Fibroblast of mammary gland (primary cell): ENCODE data around the gene POU2F3.

Source experiments
- DNase-seq: peaks from one replicate; pipeline ENCODE4 v3.0.0-alpha.2; 2010; ENCODE audit warnings: low read depth
- H3K4me3 ChIP-seq: 2 replicates; pipeline ENCODE4 v1.5.1; 2011; ENCODE audit warnings: low read depth, mild to moderate bottlenecking, low read length, moderate library complexity; ENCODE audit not compliant: control insufficient read depth
- TF ChIP-seq, protein P1 (sequence below): conservative IDR thresholded peaks from 2 replicates; pipeline ENCODE4 v1.5.1; 2011; ENCODE audit warnings: low read depth, low read length, inconsistent platforms; ENCODE audit not compliant: control insufficient read depth, insufficient read depth

Gene POU2F3

DNA sequence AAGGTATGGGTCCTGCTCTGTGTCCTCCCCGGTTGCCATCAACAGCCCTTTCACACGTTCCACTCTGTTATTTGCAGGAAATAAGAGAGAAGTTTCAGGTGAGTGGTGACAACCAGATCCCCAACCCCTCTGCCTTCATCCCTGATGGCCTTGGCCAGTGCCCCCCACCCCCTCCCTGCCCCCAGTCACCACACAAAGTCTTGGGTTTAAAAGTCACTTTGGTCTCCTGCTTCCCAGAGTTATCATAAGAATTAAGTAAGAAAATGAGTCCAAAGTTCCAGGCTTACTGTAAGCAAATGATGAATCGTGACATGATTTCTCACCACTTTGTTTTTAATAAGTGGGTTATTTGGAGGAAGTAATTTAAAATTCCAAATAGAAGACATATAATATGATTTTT is 38.3 kb upstream of the POU2F3 start:
- no peak for DNase-seq
- TF ChIP-seq, protein P1, sequence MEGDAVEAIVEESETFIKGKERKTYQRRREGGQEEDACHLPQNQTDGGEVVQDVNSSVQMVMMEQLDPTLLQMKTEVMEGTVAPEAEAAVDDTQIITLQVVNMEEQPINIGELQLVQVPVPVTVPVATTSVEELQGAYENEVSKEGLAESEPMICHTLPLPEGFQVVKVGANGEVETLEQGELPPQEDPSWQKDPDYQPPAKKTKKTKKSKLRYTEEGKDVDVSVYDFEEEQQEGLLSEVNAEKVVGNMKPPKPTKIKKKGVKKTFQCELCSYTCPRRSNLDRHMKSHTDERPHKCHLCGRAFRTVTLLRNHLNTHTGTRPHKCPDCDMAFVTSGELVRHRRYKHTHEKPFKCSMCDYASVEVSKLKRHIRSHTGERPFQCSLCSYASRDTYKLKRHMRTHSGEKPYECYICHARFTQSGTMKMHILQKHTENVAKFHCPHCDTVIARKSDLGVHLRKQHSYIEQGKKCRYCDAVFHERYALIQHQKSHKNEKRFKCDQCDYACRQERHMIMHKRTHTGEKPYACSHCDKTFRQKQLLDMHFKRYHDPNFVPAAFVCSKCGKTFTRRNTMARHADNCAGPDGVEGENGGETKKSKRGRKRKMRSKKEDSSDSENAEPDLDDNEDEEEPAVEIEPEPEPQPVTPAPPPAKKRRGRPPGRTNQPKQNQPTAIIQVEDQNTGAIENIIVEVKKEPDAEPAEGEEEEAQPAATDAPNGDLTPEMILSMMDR = no peak

DNA sequence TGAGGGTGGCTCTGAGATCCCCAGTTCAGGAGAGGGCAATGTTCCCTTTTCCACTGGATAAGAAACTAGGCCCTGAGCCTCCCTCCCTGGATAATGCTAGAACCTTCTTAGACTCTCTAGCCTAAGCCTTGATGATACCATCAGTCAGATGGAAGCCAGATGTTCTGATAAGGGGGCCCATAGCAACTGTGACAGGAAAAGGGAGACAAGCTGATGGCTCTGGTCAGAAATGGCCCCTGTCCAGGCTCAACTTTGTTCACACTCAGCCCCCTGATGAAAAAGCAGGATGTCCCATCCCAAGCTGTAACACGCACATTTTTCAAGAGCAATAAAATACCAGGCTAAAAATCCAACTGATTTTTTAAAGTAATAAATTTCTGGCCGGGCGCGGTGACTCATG is 36.3 kb upstream of the POU2F3 start:
- H3K4me3 ChIP-seq = no peak overlapping the region
- DNase-seq = no peak
- TF ChIP-seq, protein P1 = no peak

More for the DNA sequence above, 38.3 kb upstream of the POU2F3 start:
- no peak overlapping the region for H3K4me3 ChIP-seq

DNA sequence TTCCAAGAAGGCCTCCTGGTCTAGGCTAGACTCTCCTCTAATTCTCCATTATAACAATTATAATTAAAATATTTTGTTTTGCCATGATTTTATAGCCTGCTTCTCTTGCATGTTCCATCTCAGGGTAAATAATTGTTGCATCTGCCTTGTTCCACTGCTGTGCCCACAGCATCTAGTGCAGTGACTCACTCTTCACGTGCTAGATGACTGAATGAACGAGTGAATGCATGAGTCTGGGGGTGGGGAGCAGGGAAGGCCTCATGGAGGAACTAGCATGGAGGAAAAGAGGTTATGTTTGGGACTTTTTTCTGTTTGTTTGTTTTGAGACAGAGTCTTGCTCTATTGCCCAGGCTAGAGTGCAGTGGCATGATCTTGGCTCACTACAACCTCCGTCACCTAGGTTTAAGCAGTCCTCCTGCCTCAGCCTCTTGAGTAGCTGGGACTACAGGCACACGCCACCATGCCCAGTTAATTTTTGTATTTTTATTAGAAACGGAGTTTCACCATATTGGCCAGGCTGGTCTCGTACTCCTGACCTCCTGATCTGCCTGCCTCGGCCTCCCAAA is 34.3 kb upstream of the POU2F3 start:
- peak; percentile 91 for DNase-seq
- H3K4me3 ChIP-seq = no peak overlapping the region
- TF ChIP-seq, protein P1 = no peak

DNA sequence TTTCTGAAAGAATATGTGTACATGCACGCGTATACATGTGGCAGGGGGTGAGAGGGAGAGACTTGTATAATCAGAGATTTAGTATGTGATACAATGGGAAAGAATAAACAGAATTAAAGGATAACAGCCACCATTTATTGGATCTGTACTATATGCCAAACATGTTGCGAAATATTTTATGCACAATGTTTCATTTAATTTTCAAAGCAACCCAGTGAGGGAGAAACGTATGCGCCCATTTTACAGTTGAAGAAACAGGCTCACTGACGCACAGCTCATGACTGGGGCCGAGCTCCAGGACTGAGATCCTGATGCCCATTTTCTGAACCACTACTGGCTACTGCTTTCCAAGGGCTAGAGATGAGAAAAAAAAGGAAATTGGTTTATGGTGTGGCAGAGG is 32.4 kb upstream of the POU2F3 start:
- no peak for DNase-seq
- H3K4me3 ChIP-seq = no peak overlapping the region
- TF ChIP-seq, protein P1 = no peak

DNA sequence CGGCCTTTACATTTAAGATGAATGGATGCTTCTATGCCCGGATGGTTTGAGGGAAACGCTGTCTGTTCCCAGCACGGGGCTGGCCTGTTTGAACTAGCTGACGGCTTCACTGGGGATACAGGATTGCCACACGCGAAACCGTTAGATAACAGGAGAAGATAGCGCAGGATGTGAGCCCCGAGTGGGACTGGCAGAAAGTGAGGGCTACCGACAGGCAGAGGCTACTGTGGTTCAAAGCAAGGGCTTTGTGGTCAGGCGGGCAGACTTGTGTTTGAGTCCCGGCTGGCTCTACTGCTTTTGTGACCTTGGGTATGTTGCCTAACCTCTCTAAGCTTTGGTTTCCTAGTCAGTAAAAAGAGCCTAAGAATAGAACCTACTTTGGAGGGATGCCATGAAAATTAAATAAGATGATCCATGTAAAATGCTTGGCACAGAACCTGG is 31.9 kb upstream of the POU2F3 start:
- TF ChIP-seq, protein P1 = no peak
- no peak overlapping the region for H3K4me3 ChIP-seq
- no peak for DNase-seq

DNA sequence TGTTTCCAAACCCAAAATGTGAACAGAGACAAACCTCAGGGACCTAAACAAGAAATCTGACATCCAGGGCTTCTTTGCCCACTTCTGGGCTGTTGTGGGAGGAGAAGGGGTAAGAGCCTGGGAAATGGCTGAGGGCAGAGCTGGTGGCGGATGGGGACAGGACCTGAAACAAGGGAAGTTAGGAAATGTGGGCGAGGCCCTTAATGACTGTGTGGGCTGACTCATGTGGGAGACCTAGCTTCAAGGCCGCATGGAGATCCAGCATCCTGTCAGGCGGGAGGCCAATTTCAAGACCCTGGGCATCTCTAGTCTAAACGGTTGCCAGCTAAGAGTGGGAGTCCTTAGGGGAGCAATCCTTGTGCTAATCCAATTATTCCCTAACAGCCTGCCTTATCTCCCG is 31.2 kb upstream of the POU2F3 start:
- no peak overlapping the region for H3K4me3 ChIP-seq
- TF ChIP-seq, protein P1 = no peak
- peak; percentile 91 for DNase-seq
